Suprapubic skin (tissue), 4 donors: ENCODE data around the gene SEMA4A. TPM values are rescaled to one million over a fixed set of nuclear protein-coding genes. Genes with fewer than 3 reads are reported as not detected.

ENCODE experiments used
- DNase-seq, 2 donors: peaks; one replicate each; pipeline ENCODE4 v3.0.0-alpha.2; 2019; ENCODE audit warnings: low spot score in 2 of 2
- H3K27ac ChIP-seq: fragments of 200-600 bp; sonication (generic); one replicate; pipeline ENCODE4 v1.5.1; 2019
- H3K27me3 ChIP-seq: fragments of 200-600 bp; sonication (generic); one replicate; pipeline ENCODE4 v1.5.1; 2019
- H3K36me3 ChIP-seq: fragments of 200-600 bp; sonication (generic); one replicate; pipeline ENCODE4 v1.5.1; 2019
- H3K4me1 ChIP-seq: fragments of 200-600 bp; sonication (generic); one replicate; pipeline ENCODE4 v1.5.1; 2019
- H3K4me3 ChIP-seq: fragments of 200-600 bp; sonication (generic); one replicate; pipeline ENCODE4 v1.5.1; 2019; ENCODE audit warnings: mild to moderate bottlenecking
- H3K9me3 ChIP-seq: fragments of 200-600 bp; sonication (generic); one replicate; pipeline ENCODE4 v1.5.1; 2019
- CTCF ChIP-seq, 2 donors: fragments of 200-600 bp in 1 of 2; fragments of 450-650 bp in 1 of 2; sonication (generic) in 1 of 2; IDR thresholded peaks; one replicate each; pipeline ENCODE4 v1.5.1; 2016 to 2019; ENCODE audit warnings: antibody characterized with exemption in 2 of 2, mild to moderate bottlenecking in 1 of 2, moderate library complexity in 1 of 2
- EP300 ChIP-seq: sonication (generic); formaldehyde crosslinking; IDR thresholded peaks from one replicate; pipeline ENCODE4 v1.6.1; 2017; ENCODE audit warnings: antibody characterized with exemption
- POLR2A ChIP-seq, 2 donors: fragments of 450-650 bp; IDR thresholded peaks; one replicate each; pipeline ENCODE4 v1.6.1; 2017; ENCODE audit warnings: antibody characterized with exemption in 2 of 2, mild to moderate bottlenecking in 2 of 2, moderate library complexity in 2 of 2
- POLR2AphosphoS5 ChIP-seq, 3 donors: sonication (generic); formaldehyde crosslinking; IDR thresholded peaks; one replicate each; pipeline ENCODE4 v1.6.1; 2017; ENCODE audit warnings: antibody characterized with exemption in 3 of 3
- WGBS: methylation state at CpG from one replicate; pipeline ENCODE4 v1.1.5; 2018; 5-methylcytosine and 5-hydroxymethylcytosine counted together
- total RNA-seq, 4 donors: library from RNA; depleted of rRNA; stranded (reverse); fragments of >200 nt; gene quantifications; one replicate each; pipeline ENCODE4 v1.1.0, GENCODE V29; 2016

The SEMA4A gene
- total RNA-seq, 4 donors from 2014 or later = 43.8 to 61.2 (median 50.2) TPM

GRCh38 chr1:156108664-156109241 is 44.6 kb upstream of the SEMA4A start:
- 83% methylated on average over 6 of the region's 6 CpGs for WGBS
- peak overlapping the region; percentile 23 for H3K27ac ChIP-seq
- H3K4me3 ChIP-seq = no peak overlapping the region
- H3K9me3 ChIP-seq = no peaks in the 10 kb centered on the region
- H3K27me3 ChIP-seq = no peaks in the 10 kb centered on the region
- TF ChIP-seq CTCF (IDR thresholded peaks at IDR 0.05) (no peak), POLR2AphosphoS5 (IDR thresholded peaks at IDR 0.05) (peak in 1 of 3 donors; percentile 21)
- no peak for DNase-seq
- H3K4me1 ChIP-seq = peaks cover 74% of the 10 kb centered on the region
- no peaks in the 10 kb centered on the region for H3K36me3 ChIP-seq

GRCh38 chr1:156110252-156110651 is 43.1 kb upstream of the SEMA4A start:
- Histone ChIP-seq H3K4me1 (peaks cover 65% of the 10 kb centered on the region), H3K27me3 (no peaks in the 10 kb centered on the region), H3K9me3 (no peaks in the 10 kb centered on the region), H3K27ac (no peak overlapping the region), H3K36me3 (no peaks in the 10 kb centered on the region), H3K4me3 (no peak overlapping the region)
- TF ChIP-seq POLR2AphosphoS5 (IDR thresholded peaks at IDR 0.05) (no peak), CTCF (IDR thresholded peaks at IDR 0.05) (no peak), EP300 (no peak), POLR2A (IDR thresholded peaks at IDR 0.05) (no peak)
- DNase-seq = no peak
- WGBS = 88% methylated on average over 2 of the region's 2 CpGs

GRCh38 chr1:156111355-156111962 is 41.9 kb upstream of the SEMA4A start:
- no peak for DNase-seq
- no peak overlapping the region for H3K4me3 ChIP-seq
- TF ChIP-seq POLR2AphosphoS5 (IDR thresholded peaks at IDR 0.05) (no peak), EP300 (no peak), POLR2A (IDR thresholded peaks at IDR 0.05) (no peak), CTCF (IDR thresholded peaks at IDR 0.05) (no peak)
- H3K9me3 ChIP-seq = no peaks in the 10 kb centered on the region
- no peaks in the 10 kb centered on the region for H3K36me3 ChIP-seq
- H3K4me1 ChIP-seq = peaks cover 53% of the 10 kb centered on the region
- no peaks in the 10 kb centered on the region for H3K27me3 ChIP-seq
- 84% methylated on average over 4 of the region's 4 CpGs for WGBS
- peak overlapping the region; percentile 100 for H3K27ac ChIP-seq

- peak overlapping the region; percentile 100 for H3K27ac ChIP-seq
- no peak for DNase-seq
- H3K27me3 ChIP-seq = no peaks in the 10 kb centered on the region
- no peak overlapping the region for H3K4me3 ChIP-seq
- H3K9me3 ChIP-seq = no peaks in the 10 kb centered on the region
- TF ChIP-seq CTCF (IDR thresholded peaks at IDR 0.05) (no peak), POLR2A (IDR thresholded peaks at IDR 0.05) (no peak), EP300 (no peak), POLR2AphosphoS5 (IDR thresholded peaks at IDR 0.05) (no peak)
- peaks cover 49% of the 10 kb centered on the region for H3K4me1 ChIP-seq
- no peaks in the 10 kb centered on the region for H3K36me3 ChIP-seq
- 62% methylated on average over 10 of the region's 10 CpGs for WGBS
Measured at GRCh38 chr1:156112276-156113137, 40.9 kb upstream of the SEMA4A start.
